ENCODE results near the gene PRSS16.

DNA sequence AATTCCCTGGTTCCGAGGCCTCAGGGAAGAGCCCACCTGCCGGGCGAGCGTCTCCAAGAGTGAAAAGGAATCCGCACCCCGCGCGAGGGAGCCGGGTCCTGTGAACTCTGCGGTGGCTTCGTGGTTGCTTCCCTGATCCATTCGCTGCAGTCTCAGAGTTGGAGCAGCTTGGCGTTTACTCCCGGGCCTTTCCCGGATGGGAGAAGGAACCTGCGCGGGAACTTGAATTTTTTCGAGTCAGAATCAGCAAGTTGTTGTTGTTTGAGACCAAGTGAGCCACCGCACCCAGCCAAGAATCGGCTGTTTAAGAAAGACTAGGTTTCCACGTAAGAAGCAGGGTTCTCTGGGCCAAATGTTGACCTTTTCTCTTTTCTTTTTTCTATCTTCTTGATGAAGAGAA, 12.9 kb downstream of the PRSS16 start:
- TF ChIP-seq, protein P1, sequence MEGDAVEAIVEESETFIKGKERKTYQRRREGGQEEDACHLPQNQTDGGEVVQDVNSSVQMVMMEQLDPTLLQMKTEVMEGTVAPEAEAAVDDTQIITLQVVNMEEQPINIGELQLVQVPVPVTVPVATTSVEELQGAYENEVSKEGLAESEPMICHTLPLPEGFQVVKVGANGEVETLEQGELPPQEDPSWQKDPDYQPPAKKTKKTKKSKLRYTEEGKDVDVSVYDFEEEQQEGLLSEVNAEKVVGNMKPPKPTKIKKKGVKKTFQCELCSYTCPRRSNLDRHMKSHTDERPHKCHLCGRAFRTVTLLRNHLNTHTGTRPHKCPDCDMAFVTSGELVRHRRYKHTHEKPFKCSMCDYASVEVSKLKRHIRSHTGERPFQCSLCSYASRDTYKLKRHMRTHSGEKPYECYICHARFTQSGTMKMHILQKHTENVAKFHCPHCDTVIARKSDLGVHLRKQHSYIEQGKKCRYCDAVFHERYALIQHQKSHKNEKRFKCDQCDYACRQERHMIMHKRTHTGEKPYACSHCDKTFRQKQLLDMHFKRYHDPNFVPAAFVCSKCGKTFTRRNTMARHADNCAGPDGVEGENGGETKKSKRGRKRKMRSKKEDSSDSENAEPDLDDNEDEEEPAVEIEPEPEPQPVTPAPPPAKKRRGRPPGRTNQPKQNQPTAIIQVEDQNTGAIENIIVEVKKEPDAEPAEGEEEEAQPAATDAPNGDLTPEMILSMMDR (conservative IDR thresholded peaks at IDR 0.05; ENCODE audit: low read depth in 2 of 2): no peak
- TF ChIP-seq EZH2 (IDR thresholded peaks at IDR 0.05; ENCODE audit: low read depth, unreplicated experiment) (no peak), POLR2AphosphoS5 (IDR thresholded peaks at IDR 0.05; ENCODE audit: low read depth) (no peak), EZH2phosphoT487 (IDR thresholded peaks at IDR 0.05; ENCODE audit: unreplicated experiment) (no peak), CREB1 (CRISPR knock-in tag; IDR thresholded peaks at IDR 0.05; ENCODE audit: low read depth) (no peak), ZNF331 (CRISPR knock-in tag; IDR thresholded peaks at IDR 0.05; ENCODE audit: low read depth) (no peak), STAT1 (IDR thresholded peaks at IDR 0.05; ENCODE audit: unreplicated experiment) (no peak), JUNB (IDR thresholded peaks at IDR 0.05; ENCODE audit: unreplicated experiment) (no peak), NANOG (IDR thresholded peaks at IDR 0.05; ENCODE audit: borderline replicate concordance) (no peak)
- TF ChIP-seq, protein P2, sequence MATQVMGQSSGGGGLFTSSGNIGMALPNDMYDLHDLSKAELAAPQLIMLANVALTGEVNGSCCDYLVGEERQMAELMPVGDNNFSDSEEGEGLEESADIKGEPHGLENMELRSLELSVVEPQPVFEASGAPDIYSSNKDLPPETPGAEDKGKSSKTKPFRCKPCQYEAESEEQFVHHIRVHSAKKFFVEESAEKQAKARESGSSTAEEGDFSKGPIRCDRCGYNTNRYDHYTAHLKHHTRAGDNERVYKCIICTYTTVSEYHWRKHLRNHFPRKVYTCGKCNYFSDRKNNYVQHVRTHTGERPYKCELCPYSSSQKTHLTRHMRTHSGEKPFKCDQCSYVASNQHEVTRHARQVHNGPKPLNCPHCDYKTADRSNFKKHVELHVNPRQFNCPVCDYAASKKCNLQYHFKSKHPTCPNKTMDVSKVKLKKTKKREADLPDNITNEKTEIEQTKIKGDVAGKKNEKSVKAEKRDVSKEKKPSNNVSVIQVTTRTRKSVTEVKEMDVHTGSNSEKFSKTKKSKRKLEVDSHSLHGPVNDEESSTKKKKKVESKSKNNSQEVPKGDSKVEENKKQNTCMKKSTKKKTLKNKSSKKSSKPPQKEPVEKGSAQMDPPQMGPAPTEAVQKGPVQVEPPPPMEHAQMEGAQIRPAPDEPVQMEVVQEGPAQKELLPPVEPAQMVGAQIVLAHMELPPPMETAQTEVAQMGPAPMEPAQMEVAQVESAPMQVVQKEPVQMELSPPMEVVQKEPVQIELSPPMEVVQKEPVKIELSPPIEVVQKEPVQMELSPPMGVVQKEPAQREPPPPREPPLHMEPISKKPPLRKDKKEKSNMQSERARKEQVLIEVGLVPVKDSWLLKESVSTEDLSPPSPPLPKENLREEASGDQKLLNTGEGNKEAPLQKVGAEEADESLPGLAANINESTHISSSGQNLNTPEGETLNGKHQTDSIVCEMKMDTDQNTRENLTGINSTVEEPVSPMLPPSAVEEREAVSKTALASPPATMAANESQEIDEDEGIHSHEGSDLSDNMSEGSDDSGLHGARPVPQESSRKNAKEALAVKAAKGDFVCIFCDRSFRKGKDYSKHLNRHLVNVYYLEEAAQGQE (IDR thresholded peaks at IDR 0.05; ENCODE audit: unreplicated experiment): no peak
- TF ChIP-seq, protein P3, sequence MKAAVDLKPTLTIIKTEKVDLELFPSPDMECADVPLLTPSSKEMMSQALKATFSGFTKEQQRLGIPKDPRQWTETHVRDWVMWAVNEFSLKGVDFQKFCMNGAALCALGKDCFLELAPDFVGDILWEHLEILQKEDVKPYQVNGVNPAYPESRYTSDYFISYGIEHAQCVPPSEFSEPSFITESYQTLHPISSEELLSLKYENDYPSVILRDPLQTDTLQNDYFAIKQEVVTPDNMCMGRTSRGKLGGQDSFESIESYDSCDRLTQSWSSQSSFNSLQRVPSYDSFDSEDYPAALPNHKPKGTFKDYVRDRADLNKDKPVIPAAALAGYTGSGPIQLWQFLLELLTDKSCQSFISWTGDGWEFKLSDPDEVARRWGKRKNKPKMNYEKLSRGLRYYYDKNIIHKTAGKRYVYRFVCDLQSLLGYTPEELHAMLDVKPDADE (IDR thresholded peaks at IDR 0.05): no peak
